Fibroblast of the conjunctiva (primary cell): Measurements from ENCODE around the gene TNRC6C.
"Not testable (repeated sequence)": the region's sequence is repeated elsewhere in the genome, so short reads cannot be mapped to it uniquely, and the experiment has no call there.

Experiments
- DNase-seq: peaks from one replicate; pipeline ENCODE4 v3.0.0-alpha.2; 2010; ENCODE audit warnings: low read depth

The TNRC6C gene

GRCh38 chr17:78112518-78113471 lies 154.3 kb downstream of the TNRC6C start:
- peak; percentile 20 for DNase-seq

- no peak for DNase-seq
Measured at GRCh38 chr17:78113804-78114785, 155.6 kb downstream of the TNRC6C start.

- DNase-seq, result no peak
Measured at GRCh38 chr17:78114831-78115723, 156.6 kb downstream of the TNRC6C start.

GRCh38 chr17:78115803-78116202 lies 157.3 kb downstream of the TNRC6C start:
- DNase-seq, result not testable (repeated sequence)

- DNase-seq, result no peak
Measured at GRCh38 chr17:78116411-78116810, 157.9 kb downstream of the TNRC6C start.

GRCh38 chr17:78117027-78117981 lies 158.8 kb downstream of the TNRC6C start:
- DNase-seq, result no peak

GRCh38 chr17:78118801-78119241 lies 160.3 kb downstream of the TNRC6C start:
- no peak for DNase-seq

GRCh38 chr17:78120537-78120936 lies 162.0 kb downstream of the TNRC6C start:
- no peak for DNase-seq

- DNase-seq, result no peak
Measured at GRCh38 chr17:78120971-78121800, 162.7 kb downstream of the TNRC6C start.

GRCh38 chr17:78121801-78122215 lies 163.3 kb downstream of the TNRC6C start:
- DNase-seq, result no peak

GRCh38 chr17:78122216-78122930 lies 163.9 kb downstream of the TNRC6C start:
- no peak for DNase-seq

- no peak for DNase-seq
Measured at GRCh38 chr17:78122931-78123249, 164.4 kb downstream of the TNRC6C start.

- DNase-seq, result no peak
Measured at GRCh38 chr17:78123258-78123929, 164.9 kb downstream of the TNRC6C start.

GRCh38 chr17:78124081-78124835 lies 165.8 kb downstream of the TNRC6C start:
- no peak for DNase-seq

GRCh38 chr17:78124836-78125137 lies 166.3 kb downstream of the TNRC6C start:
- DNase-seq, result no peak

- DNase-seq, result no peak
Measured at GRCh38 chr17:78125138-78125913, 166.8 kb downstream of the TNRC6C start.
